GM19099 (cell line): ENCODE measurements around the gene ACADS.

Experiments
- POLR2A ChIP-seq: IDR thresholded peaks from 3 replicates; pipeline ENCODE4 v1.6.1; 2011; ENCODE audit warnings: low read depth; ENCODE audit not compliant: insufficient read length; ENCODE audit errors: extremely low read depth

ACADS gene, protein sequence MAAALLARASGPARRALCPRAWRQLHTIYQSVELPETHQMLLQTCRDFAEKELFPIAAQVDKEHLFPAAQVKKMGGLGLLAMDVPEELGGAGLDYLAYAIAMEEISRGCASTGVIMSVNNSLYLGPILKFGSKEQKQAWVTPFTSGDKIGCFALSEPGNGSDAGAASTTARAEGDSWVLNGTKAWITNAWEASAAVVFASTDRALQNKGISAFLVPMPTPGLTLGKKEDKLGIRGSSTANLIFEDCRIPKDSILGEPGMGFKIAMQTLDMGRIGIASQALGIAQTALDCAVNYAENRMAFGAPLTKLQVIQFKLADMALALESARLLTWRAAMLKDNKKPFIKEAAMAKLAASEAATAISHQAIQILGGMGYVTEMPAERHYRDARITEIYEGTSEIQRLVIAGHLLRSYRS

DNA sequence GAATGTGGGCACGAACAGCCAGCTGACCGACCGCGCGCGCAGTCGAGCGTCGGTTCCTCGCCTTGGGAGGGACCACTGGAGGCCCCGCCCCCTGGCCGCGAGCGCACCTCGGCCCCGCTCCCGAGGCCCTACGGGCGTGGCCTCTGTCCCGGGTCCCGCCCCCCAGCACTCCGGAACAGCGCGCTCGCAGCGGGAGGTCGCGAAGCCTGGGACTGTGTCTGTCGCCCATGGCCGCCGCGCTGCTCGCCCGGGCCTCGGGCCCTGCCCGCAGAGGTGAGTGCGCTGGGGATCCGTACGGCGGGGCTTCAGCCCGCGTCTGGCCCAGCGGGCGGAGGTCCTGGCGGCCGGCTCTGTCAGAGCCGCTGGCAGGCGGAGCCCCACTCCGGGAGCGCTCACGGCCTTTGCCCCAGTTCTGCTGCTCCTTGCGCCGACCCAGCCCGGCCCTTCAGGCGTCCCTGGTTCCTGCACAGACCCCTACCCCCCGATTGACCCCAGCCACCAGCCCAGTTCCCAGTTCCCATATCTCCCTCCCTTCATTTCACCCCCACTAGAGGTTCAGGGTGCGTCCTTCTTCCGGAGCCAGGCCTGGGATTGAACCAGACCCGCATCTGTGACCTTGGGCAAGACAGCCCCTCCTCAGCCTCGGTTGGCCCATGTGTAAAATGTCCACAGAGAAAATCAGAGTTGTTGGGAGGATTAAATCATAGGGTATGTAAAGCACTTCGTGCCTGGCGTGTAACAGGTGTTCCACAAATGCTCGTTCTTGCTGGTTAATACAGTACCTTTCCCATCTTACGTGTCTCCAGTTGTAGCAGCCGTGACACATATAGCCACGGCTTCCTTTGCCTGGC, at the start of gene ACADS:
TSS of gene ACADS (plus strand) at position 168 of the 851 bp plus-strand sequence. CDS start at position 228, 60 bp downstream.
- TF ChIP-seq POLR2A, result peak; percentile 78

DNA sequence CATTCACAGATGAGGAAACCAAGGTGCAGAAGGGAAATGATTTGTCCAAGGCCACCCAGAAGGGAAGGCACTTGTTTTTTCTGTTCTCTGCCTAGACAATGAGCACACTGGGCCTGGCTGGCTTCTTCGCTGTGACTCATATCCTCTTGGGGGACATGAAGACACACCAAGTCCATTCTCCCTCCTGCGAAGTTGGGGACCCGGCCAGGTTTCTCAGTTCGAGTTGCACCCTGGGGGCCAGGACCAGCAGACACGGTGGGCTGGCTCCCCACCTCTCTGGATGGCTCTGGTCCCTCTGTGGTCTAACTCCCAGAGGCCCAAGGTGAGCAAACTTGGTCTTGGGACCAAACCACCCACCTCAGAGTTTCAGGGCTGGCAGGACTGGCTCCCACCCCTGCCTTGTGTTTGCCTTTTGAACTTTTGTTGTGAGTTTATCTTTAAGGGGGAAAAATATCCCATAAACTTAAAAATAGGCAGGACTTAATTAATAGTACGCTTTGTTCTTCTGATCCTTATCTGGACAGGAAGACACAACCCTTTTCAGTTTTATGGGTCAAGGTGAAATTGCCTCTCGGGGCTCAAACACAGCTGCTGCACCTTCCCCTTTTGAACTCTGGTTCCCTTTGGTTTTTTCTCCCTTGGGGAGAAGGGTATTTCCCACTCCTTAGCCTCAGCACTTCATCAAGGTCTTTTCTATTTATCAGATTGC, 47.7 kb upstream of the ACADS start:
- no peak for TF ChIP-seq POLR2A

DNA sequence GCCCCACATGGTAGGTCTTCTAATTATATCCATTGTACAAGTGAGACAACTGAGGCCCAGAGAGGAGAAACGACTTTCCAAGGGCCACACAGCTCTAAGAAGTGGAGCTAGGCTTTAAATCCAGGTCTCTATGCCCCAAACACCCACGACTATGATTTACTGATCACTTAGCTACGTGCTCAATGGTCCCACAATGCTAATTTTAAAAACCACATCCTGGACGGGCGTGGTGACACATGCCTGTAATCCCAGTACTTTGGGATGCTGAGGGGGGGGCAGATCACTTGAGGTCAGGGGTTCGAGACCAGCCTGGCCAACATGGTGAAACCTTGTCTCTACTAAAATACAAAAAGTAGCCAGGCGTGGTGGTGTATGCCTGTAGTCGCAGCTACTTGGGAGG, 47.1 kb upstream of the ACADS start:
- TF ChIP-seq POLR2A, result no peak

DNA sequence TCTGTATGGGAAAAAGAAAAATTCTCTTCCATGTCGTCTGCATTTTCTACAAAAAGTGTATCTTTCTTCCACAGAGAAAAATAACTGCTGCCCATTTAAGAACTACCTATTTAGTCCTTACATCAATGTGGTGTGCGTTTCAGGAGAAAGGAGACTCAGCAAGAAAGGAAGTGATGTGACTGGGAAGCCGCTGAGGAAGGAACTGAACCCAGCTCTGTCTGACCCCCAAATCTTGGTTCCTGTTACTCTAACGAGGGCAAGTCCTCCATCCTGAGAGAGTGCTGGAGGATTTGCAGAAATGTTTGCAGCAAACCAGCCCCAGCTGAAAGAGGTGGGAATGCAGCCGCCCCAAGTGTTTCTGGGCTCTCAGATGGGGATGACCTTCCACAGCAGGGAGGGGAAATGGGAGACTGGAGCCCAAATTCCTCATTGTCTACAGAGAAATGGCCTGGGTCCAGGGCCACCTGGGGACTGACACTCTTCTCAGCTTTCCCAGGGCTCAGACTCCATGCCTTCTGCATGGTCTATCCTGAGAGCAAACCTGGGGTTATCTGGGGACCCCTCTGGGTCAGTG, 45.4 kb upstream of the ACADS start:
- no peak for TF ChIP-seq POLR2A

DNA sequence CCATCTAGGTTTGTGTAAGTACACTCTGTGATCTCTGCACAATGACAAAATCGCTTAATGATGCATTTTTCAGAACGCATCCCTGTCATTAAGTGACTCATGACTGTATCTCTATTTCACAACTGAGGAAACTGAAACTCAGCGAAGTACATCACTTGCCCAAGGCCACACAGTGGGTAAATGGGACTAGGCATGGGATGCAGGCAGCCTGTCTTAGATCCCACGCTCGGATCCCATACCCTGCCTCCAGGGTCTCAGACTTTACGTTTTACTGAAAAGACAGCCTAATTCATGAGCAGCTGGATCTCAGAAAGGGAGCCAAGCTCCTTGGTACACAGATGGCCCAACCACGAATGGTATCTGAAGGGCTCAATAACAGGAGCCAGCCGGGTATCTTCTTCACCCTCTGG, 41.1 kb upstream of the ACADS start:
- TF ChIP-seq POLR2A, result no peak

DNA sequence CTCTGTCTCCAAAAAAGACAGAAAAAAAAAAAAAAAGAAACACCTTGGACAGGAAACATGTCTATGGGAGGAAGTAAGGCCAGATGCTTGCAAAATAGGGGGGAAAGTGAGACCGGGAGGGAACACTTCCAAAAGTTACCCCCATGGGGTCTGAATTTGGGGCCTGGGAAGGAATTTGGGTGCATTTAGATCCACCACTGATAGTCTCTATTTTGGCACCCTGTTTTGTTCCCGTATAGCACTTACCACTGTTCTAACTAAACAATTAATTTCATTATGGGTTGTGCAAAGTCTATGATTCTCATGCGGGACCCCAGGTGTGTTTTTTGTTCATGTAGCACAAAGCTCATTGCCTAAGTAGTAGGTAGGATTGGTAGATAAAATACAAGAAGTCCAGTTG, 40.1 kb upstream of the ACADS start:
- TF ChIP-seq POLR2A, result no peak

DNA sequence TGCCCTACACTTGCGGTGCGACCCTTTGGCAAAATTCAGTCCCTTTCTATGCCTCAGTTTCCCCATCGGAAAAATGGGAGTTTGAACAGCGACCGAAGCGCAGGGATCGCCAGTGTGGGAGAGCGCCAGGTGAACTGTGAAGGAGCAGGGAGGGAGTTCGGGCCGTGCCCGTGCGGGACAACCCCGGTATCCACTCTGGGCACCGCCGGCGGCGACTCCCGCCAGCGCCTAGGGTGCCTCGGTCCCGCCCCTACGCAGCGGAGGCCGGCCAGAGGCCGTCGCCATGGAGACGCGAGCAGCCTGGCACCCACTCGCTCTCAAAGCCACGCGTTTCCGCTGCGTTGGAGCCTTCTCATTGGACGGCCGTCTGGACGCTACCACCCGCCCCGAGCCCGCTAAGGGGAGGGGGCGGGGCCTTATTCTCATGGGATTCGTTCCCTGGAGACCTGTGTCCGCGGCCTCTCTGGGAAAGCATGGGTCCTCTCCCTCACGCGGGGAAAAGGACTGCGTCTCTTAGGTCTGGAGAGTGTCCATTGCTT, 39.4 kb upstream of the ACADS start:
- TF ChIP-seq POLR2A, result peak; percentile 75

DNA sequence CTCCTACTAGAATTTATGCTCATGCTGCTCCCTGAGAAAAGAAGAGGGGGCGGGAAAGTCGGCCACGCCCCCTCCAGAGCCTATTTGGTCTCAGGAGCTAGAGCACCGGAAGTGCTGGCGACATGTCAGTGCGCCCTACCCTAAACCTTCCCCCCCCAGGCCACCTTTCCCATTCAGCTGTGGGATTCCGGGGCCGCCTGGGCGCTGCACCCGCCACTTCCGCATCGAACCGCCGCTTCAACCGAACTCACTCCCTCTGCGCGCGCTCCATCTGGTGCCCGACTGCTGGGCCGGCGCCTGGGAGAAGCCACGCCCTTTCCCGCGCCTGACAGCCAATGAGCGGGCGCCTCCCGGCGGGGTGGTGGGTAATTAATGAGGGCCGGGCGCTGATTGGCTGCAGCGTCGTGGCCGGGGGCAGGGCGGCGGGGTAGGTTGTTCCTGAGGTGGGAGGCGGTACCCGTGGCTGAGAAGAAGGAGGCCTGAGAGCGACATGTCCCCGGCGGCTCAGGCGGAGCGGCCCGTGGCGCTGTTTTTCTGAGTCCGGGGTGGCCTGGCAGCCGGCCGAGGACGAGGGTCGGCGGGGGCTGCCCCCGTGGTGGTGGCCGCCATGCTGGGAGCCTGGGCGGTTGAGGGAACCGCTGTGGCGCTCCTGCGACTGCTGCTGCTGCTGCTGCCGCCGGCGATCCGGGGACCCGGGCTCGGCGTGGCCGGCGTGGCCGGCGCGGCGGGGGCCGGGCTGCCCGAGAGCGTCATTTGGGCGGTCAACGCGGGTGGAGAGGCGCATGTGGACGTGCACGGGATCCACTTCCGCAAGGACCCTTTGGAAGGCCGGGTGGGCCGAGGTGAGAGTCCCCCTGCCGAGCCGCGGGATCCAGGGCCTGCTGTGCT, 38.7 kb upstream of the ACADS start, which contains the start of gene MLEC:
TSS of gene MLEC (plus strand) at position 460 of the 888 bp plus-strand sequence. CDS start at position 608, 148 bp downstream.
- TF ChIP-seq POLR2A, result peak; percentile 77

DNA sequence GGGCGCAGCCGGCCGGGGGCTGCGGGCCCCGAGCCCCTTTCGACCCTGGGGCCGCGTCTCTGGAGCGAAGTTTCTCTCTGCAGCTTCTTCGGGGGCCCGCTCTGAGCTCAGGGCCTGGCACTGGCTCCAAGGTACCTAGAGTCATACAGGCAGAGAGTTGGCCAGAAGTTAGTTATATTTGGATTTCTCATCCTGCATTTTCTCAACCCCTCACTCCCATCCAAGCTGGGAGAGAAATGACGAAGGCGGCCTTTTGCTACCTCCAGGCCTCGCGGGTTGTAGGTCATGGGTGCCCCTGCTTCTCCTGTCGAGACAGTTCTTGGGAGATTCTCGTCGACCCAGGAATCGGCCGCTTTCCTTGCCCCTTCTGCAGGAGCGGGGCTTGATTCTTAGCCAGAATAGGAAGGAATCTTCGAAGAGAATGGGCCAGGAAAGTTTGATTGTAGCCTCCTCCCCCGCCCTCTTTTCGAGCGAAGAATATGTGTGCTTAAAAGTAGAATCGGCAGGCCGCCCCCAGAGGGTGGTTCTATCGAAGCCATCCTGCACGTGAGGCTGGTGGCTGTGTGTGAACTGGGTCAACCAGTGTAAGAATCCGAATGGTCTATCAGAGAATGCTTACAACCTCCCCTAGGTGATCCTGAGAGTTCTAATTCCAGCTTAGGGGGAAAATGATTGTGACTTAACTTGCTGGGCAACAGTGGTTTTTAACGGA, 37.9 kb upstream of the ACADS start:
- TF ChIP-seq POLR2A, result no peak

DNA sequence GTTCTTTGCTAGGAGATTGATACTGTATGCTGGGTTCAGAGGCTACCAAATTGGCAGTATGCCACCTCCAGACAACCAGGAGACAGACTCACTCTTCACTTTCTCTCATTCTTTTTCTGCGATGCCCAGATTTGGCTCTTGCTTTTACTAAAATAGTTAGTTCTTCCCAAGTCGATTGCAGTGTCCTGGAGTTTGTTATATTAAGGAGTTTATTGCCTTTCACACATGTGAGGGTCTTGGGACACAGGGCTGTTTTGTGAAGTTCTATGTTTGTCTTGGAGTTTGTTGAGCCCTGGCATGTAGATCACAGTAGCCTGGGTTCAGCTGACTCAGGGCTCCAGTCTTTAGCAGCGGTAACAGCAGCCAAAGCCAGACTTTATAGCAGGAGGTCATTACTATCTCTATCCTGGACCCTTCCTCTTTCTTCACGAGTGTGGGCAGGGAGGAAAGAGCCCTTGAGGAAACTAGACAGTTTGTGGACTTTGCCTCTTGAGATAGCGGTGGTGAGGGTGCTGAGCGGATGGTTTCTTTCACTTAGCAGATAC, 37.0 kb upstream of the ACADS start:
- TF ChIP-seq POLR2A, result no peak

DNA sequence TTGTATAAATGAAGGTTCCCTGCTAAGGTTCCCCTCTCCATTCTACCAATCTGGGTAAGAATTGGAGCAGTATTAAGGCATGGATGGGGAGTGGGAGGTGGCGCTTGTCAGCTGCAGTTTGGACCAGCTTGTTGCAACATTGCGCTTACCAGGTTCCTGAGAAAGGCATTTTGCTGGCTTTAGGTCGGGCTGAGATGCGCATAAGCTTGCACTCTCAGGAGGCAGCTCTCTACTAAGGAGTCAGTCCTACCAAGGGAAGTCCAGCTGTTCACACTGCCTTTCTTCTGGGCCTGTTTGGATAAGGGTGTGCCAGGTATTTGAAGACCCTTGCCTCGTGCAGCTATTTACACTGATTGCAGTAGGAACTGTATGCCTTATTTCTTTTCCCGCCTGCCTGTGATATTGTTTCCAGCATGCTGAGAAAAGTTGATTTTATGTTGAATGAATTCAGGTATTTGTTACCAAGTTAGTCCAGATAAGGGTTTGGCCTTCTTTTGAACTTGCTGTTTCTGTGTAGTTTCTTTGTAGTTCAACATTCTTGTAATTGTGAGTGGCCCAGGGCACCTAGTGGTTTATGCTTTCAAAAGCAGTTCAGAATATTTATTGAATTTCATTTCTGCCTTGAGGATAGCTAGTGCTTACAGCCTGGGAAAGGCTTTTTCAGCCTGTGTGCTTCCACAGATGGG, 36.1 kb upstream of the ACADS start:
- TF ChIP-seq POLR2A, result no peak

DNA sequence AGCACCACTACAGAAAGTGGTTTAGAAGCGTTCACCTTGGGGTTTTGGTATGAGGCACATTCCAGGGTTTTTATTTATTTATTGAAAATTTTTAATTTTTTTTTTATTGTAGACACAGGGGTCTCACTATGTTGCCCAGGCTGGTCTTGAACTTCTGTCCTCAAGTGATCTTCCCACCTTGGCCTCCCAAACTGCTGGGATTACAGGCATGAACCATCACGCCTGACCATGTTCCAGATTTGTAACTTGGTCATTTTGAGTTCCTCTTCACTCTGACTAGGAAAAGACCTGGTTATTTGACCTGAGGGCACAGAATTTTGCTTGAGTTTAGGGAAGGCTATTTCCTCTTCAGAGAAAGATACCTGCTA, 35.6 kb upstream of the ACADS start:
- TF ChIP-seq POLR2A, result no peak

DNA sequence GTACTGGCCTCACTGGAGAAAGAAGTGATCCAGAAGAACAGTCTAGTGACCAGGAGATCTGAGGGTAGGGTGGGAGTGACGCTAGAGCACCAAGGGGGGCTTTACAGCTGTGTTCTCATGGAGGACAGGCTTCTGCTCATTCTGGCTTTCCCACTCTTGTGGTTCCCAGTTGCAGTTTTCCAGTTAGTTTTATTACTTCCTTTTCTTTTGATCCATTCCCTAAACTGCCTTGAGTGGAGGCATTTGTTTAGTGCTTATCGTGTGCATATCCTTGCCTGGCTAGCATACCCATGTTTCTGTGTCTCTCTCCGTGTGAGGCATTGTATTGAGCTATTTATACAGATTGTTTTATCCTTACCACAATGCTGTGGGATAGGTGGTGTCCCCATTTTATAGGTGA, 34.6 kb upstream of the ACADS start:
- TF ChIP-seq POLR2A, result no peak

DNA sequence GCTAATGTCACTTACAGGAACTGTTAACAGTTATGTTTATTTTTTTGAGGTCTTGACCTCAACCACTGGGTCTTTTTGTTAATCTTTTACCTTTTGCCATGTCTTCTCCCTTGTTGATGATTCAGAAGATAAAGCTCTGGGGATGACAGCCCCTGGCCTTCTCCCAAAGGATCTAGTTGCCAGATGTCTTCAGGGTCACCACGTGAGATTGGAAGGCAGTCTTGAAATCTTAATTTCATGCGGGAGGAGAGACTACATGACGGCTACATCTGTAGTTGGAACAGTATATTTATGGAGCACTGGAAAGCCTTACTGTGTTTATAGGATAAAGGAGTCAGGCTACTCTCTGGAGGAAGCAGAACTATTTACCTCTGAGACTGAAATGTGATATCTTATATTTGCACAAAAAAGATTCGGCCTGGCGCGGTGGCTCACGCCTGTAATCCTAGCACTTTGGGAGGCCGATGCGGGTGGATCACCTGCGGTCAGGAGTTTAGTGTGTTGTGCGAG, 33.0 kb upstream of the ACADS start:
- TF ChIP-seq POLR2A, result no peak
